HG03378 (cell line): ENCODE data around the gene AGO4.

ENCODE experiments used
- ATAC-seq: cut with Tn5 transposase; IDR thresholded peaks from one replicate; pipeline ENCODE4 v1.9.1; 2021; ENCODE audit warnings: mild to moderate bottlenecking, moderate library complexity; ENCODE audit not compliant: unreplicated experiment

AGO4 gene

DNA sequence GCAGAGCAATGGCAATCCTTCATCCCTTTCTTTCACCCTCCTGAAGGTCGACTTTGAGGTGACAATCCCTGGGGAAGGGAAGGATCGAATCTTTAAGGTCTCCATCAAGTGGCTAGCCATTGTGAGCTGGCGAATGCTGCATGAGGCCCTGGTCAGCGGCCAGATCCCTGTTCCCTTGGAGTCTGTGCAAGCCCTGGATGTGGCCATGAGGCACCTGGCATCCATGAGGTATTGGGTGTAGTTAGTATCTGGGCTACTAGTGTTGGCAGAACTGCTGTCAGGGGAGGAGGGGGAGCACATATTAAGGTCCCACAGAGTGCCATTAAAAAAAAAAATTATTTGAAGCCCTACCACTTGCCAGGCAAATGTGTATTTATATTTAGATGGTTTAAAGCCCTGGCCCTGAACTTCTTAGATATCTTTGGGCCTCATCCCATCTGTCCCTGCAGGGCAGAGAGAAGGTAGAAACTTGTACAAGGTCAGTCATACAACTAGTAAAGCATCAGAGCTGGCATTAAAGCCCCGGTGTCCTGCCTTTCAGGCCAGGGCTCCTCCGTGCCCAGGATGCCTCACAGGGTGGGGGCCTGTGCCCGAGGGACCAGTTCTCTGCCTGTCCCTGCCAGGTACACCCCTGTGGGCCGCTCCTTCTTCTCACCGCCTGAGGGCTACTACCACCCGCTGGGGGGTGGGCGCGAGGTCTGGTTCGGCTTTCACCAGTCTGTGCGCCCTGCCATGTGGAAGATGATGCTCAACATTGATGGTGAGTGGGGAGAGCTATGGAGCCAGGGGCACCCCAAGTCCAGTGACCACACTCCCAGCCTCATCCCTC lies 85.4 kb downstream of the AGO4 start:
- no peak for ATAC-seq

DNA sequence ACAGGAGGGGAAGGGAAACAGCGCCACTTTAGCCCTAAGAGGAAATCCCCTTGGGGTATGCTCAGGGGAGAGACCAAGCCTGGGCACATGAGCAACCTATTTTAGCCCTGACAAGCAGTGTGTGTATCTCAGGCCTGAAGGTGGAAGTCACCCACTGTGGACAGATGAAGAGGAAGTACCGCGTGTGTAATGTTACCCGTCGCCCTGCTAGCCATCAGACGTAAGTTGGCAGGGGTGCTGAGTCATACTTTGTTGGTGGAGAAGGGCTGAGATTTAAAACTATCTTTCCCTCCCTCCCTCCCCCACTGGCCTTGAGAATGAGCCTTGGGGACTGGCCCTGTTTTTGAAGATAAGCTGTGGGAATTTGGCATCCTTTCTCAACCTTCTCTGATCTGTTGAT lies 86.4 kb downstream of the AGO4 start:
- ATAC-seq: peak; percentile 78

DNA sequence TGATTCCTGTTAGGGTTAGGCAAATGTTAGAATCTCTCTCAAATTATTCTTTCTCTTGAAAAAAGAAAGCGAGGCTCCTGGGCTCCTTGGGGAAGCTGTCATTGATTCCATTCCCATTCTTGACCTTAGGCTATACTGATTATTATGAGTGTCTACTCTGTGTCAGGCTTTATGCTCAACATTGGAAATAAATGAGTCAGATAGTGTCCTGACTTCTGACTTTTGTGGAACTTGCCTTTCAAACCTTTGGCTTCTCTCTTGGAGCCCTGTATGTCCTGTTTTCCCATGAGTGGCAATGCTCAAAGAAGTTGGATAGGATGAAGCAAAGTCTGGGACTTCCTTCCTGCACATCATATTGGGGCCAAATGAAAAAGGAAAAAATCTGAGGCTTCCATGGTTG lies 86.8 kb downstream of the AGO4 start:
- no peak for ATAC-seq

DNA sequence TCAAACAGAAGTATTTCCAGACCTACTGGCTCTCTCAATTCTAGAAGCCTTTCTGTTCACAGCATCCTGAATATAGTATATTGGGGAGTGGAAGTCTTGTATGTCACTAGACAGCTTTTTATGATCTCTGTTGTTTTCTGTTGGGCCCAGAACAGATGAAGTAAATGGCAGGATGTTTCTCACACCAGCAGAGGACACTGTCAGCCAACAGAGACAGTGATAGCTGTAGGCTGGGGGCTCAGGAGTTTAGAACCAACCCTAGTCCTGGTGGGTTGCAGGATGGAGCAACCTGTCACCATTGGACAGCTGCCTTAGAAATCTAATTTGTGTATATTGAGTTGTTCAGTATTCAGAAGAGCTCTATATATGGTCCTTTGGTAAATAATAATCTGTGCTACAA lies 92.1 kb downstream of the AGO4 start:
- no peak for ATAC-seq

DNA sequence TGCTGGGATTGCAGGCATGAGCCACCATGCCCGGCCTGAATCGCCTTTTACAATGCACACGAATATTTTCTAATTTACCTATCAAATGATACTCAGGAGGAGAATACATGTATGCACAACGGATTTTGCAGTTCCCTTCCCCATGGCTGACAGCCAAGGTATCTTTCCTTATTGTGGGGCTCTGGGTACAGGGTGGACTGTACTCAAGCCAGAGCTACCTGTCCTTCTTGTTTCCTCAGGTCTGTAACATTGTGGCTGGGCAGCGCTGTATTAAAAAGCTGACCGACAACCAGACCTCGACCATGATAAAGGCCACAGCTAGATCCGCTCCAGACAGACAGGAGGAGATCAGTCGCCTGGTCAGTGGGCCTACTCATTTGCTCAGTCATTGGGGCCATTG lies 93.4 kb downstream of the AGO4 start:
- no peak for ATAC-seq

DNA sequence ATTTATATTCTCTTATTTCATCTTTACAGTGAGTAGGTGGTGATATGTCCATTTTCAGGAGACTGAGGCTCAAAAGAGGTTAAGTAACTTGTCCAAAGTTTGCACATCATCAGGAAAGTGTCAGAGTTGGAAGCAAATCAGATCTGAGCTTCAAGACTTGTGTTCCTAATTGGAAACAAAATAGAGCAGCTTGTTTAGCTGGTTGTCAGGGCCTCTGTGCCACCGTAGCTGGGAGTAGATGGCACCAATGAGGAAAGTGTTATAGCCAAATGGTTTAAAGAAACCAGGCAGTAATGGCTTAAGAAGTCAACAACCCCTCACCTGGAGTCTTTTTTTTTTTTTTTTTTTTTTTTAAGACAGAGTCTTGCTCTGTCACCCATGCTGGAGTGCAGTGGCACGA lies 94.9 kb downstream of the AGO4 start:
- ATAC-seq: no peak
